Karpas-422 (cell line): Measurements from ENCODE around the gene LSM4. TPM values are rescaled to one million over a fixed set of nuclear protein-coding genes. Genes with fewer than 3 reads are reported as not detected.

Source experiments
- DNase-seq: peaks from one replicate; pipeline ENCODE4 v3.0.0-alpha.2; 2015
- H2AFZ ChIP-seq: fragments of 200-600 bp; sonication (generic); 2 replicates; pipeline ENCODE4 v1.6.1; 2014; ENCODE audit warnings: antibody characterized with exemption, low read length, mixed read lengths
- H3K27ac ChIP-seq: fragments of 200-600 bp; sonication (generic); 2 replicates; pipeline ENCODE4 v1.5.1; 2014; ENCODE audit warnings: mild to moderate bottlenecking, low read length, moderate library complexity
- H3K27me3 ChIP-seq: fragments of 200-600 bp; sonication (generic); 2 replicates; pipeline ENCODE4 v1.6.1; 2014; ENCODE audit warnings: low read length, mixed read lengths
- H3K36me3 ChIP-seq: fragments of 200-600 bp; sonication (generic); 2 replicates; pipeline ENCODE4 v1.6.1; 2014; ENCODE audit warnings: low read length, mixed read lengths; ENCODE audit not compliant: insufficient read depth
- H3K4me1 ChIP-seq: fragments of 200-600 bp; sonication (generic); 2 replicates; pipeline ENCODE4 v1.6.1; 2014; ENCODE audit warnings: mild to moderate bottlenecking, low read length, mixed read lengths
- H3K4me2 ChIP-seq: fragments of 200-600 bp; sonication (generic); 2 replicates; pipeline ENCODE4 v1.6.1; 2014; ENCODE audit warnings: low read length, low read depth, mild to moderate bottlenecking; ENCODE audit not compliant: poor library complexity, severe bottlenecking
- H3K4me3 ChIP-seq: fragments of 200-600 bp; sonication (generic); 2 replicates; pipeline ENCODE4 v1.5.1; 2014; ENCODE audit warnings: mild to moderate bottlenecking, antibody characterized with exemption, low read length, mixed read lengths
- H3K79me2 ChIP-seq: fragments of 200-600 bp; sonication (generic); 2 replicates; pipeline ENCODE4 v1.6.1; 2014; ENCODE audit warnings: mild to moderate bottlenecking, low read length, mixed read lengths
- H3K9ac ChIP-seq: fragments of 200-600 bp; sonication (generic); 2 replicates; pipeline ENCODE4 v1.6.0; 2014; ENCODE audit warnings: low read length
- H3K9me2 ChIP-seq: fragments of 200-600 bp; sonication (generic), shearing (Covaris generic); replicated peaks from 2 replicates; pipeline ENCODE4 v1.6.0; 2014; ENCODE audit warnings: mild to moderate bottlenecking, low read length, moderate library complexity; ENCODE audit not compliant: insufficient read depth
- H3K9me3 ChIP-seq: fragments of 300-700, 200-600 bp; sonication (generic); 2 replicates; pipeline ENCODE4 v1.6.1; 2014; ENCODE audit warnings: low read length, mixed read lengths
- H4K20me1 ChIP-seq: fragments of 200-600 bp; sonication (generic); 2 replicates; pipeline ENCODE4 v1.6.1; 2014; ENCODE audit warnings: mild to moderate bottlenecking, antibody characterized with exemption, low read length, low read depth; ENCODE audit not compliant: insufficient read depth
- total RNA-seq: library from RNA; depleted of rRNA; stranded (reverse); fragments of >200 nt; shearing (Covaris generic); gene quantifications from 2 replicates; pipeline ENCODE4 v1.2.3, GENCODE V29; 2014; ENCODE audit warnings: low replicate concordance

Gene LSM4
- total RNA-seq, 1 experiment from 2014 or later = 198 TPM

DNA sequence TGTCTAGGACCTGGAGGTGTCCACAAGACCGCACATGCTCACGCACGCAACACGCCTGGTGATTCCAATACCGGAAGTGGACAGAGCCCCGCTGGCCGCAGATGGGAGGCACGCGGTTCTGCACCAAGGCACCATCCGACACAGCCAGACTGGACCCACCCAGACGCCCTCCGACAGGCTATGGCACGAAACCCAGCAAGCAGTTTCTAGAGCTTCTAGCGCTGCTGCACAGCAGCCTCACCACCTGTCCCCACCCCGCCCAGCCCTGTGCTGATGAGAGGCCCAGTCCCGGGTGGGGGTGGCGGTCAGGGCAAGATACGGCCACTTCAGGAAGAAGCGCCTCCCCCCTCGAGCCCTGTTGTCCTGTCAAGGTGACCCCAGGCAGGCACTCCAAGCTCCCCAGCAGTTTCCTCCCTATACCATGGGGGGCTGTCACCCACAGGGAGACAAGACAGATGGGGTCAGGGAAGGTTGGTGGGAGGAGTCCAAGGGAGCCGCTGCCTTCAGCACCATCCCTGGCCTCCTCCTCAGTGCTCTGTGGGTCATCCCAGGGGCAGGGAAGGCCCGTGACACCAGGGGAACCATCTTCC is 11.3 kb downstream of the LSM4 start:
- no peak for DNase-seq
- no peak overlapping the region for H3K4me2 ChIP-seq
- no peaks in the 10 kb centered on the region for H4K20me1 ChIP-seq
- no peak overlapping the region for H3K4me3 ChIP-seq
- H3K9me2 ChIP-seq = no peaks in the 10 kb centered on the region
- H3K4me1 ChIP-seq = peaks cover 23% of the 10 kb centered on the region
- 0 out of 2 replicates have a peak, but pooled peaks cover 1% of the 10 kb centered on the region for H3K79me2 ChIP-seq
- no peaks in the 10 kb centered on the region for H3K27me3 ChIP-seq
- no peak overlapping the region for H3K9ac ChIP-seq
- no peaks in the 10 kb centered on the region for H3K36me3 ChIP-seq
- H3K9me3 ChIP-seq = no peaks in the 10 kb centered on the region
- no peak overlapping the region for H3K27ac ChIP-seq
- no peak overlapping the region for H2AFZ ChIP-seq

DNA sequence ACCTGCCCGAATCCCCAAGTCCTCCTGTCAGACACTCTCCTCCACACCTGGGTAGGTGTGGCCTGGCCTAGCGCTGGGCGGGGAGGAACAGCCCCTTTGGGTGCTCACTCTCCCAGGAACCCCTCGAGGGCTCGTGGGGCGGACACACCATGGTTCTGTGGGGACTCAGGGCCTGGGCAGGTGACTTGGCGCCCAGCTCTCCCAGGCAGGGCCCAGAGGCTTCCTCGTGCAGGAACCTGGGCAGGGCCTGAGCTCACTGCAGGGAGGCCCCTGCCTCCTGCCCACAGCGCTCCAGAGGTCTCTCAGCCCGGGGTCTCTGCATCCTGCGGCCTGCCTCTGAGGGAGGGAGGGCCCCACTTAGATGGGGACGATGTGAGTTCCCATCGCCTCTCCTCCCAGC is 11.9 kb downstream of the LSM4 start:
- H3K79me2 ChIP-seq = no peaks in the 10 kb centered on the region
- H4K20me1 ChIP-seq = no peaks in the 10 kb centered on the region
- no peak overlapping the region for H3K9ac ChIP-seq
- H2AFZ ChIP-seq = no peak overlapping the region
- peaks cover 23% of the 10 kb centered on the region for H3K4me1 ChIP-seq
- no peak for DNase-seq
- H3K36me3 ChIP-seq = no peaks in the 10 kb centered on the region
- H3K27ac ChIP-seq = no peak overlapping the region
- H3K9me2 ChIP-seq = no peaks in the 10 kb centered on the region
- H3K9me3 ChIP-seq = no peaks in the 10 kb centered on the region
- no peaks in the 10 kb centered on the region for H3K27me3 ChIP-seq
- H3K4me2 ChIP-seq = no peak overlapping the region
- H3K4me3 ChIP-seq = no peak overlapping the region

GRCh38 chr19:18310118-18310909 is 12.6 kb downstream of the LSM4 start:
- no peaks in the 10 kb centered on the region for H3K9me3 ChIP-seq
- H3K27ac ChIP-seq = no peak overlapping the region
- H3K4me2 ChIP-seq = no peak overlapping the region
- H2AFZ ChIP-seq = no peak overlapping the region
- peaks cover 29% of the 10 kb centered on the region for H3K4me1 ChIP-seq
- no peaks in the 10 kb centered on the region for H3K79me2 ChIP-seq
- H3K27me3 ChIP-seq = no peaks in the 10 kb centered on the region
- H4K20me1 ChIP-seq = no peaks in the 10 kb centered on the region
- no peak overlapping the region for H3K4me3 ChIP-seq
- DNase-seq = no peak
- no peak overlapping the region for H3K9ac ChIP-seq
- no peaks in the 10 kb centered on the region for H3K36me3 ChIP-seq
- no peaks in the 10 kb centered on the region for H3K9me2 ChIP-seq

DNA sequence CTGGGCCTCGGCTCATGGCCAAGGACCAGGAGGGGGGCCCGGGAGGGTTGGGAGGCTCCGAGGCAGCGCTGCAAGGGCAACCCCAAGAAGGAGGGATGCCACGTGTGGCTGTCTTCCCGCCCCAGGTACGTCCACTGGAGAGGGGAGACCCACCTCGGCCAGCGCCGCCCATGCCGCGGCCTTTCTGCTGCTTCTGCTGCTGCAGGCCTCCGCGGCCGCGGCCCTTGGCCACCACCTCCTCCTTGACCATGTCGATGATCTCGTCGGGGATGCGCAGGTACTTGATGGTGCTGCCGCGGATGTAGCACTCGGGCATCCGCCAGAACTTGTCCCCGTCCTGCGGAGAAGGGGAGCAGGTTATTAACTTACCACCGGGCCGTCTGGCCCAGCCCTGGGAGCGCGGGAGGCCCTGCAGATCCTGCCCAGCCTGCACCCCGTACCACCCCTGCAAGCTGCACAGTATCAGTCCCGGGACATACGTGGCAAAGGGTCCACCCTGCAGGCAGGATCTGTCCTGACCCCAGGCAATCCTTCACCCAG is 13.3 kb downstream of the LSM4 start:
- Histone ChIP-seq H4K20me1 (no peaks in the 10 kb centered on the region), H3K27me3 (no peaks in the 10 kb centered on the region), H3K4me1 (peaks cover 36% of the 10 kb centered on the region), H3K4me3 (no peak overlapping the region), H3K79me2 (no peaks in the 10 kb centered on the region), H3K9me3 (no peaks in the 10 kb centered on the region), H3K9ac (no peak overlapping the region), H3K36me3 (no peaks in the 10 kb centered on the region), H3K4me2 (no peak overlapping the region), H3K9me2 (no peaks in the 10 kb centered on the region), H2AFZ (no peak overlapping the region), H3K27ac (no peak overlapping the region)
- DNase-seq = no peak

DNA sequence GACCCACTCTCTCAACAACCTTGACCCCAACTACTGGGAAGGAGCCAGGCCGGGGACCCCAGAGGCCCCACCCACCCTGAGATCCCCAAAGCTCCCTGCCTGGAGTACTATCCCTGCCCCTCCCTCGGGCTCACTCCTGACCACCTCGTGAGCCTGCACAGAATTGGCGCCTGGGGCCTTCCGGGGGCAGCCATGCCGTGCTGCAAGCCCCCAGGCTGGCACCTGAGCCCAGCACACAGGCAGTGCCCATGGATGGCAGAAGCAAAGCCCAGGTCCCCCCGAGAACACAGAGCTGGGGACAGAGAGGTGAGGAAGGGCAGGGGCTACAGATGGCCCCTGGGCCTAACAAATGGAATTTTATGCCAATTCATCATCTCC is 13.9 kb downstream of the LSM4 start:
- Histone ChIP-seq H3K36me3 (no peaks in the 10 kb centered on the region), H3K4me3 (no peak overlapping the region), H3K4me1 (peaks cover 43% of the 10 kb centered on the region), H3K9ac (no peak overlapping the region), H3K9me3 (no peaks in the 10 kb centered on the region), H3K4me2 (no peak overlapping the region), H3K79me2 (no peaks in the 10 kb centered on the region), H3K27ac (no peak overlapping the region), H3K9me2 (no peaks in the 10 kb centered on the region), H2AFZ (no peak overlapping the region), H4K20me1 (no peaks in the 10 kb centered on the region), H3K27me3 (no peaks in the 10 kb centered on the region)
- no peak for DNase-seq

GRCh38 chr19:18308051-18308947 is 14.6 kb downstream of the LSM4 start:
- Histone ChIP-seq H3K9ac (no peak overlapping the region), H3K9me2 (no peaks in the 10 kb centered on the region), H4K20me1 (no peaks in the 10 kb centered on the region), H3K27ac (no peak overlapping the region), H3K4me2 (no peak overlapping the region), H3K4me1 (peaks cover 48% of the 10 kb centered on the region), H3K27me3 (no peaks in the 10 kb centered on the region), H3K79me2 (no peaks in the 10 kb centered on the region), H3K36me3 (no peaks in the 10 kb centered on the region), H2AFZ (no peak overlapping the region), H3K9me3 (no peaks in the 10 kb centered on the region), H3K4me3 (no peak overlapping the region)
- DNase-seq = no peak

- no peaks in the 10 kb centered on the region for H4K20me1 ChIP-seq
- no peak overlapping the region for H3K4me2 ChIP-seq
- H2AFZ ChIP-seq = no peak overlapping the region
- no peak for DNase-seq
- no peaks in the 10 kb centered on the region for H3K36me3 ChIP-seq
- no peaks in the 10 kb centered on the region for H3K9me3 ChIP-seq
- no peaks in the 10 kb centered on the region for H3K27me3 ChIP-seq
- H3K4me1 ChIP-seq = peaks cover 48% of the 10 kb centered on the region
- no peaks in the 10 kb centered on the region for H3K79me2 ChIP-seq
- no peak overlapping the region for H3K4me3 ChIP-seq
- no peak overlapping the region for H3K9ac ChIP-seq
- peak overlapping the region; percentile 94 for H3K27ac ChIP-seq
- no peaks in the 10 kb centered on the region for H3K9me2 ChIP-seq
Measured at GRCh38 chr19:18307271-18307681, 15.6 kb downstream of the LSM4 start.

DNA sequence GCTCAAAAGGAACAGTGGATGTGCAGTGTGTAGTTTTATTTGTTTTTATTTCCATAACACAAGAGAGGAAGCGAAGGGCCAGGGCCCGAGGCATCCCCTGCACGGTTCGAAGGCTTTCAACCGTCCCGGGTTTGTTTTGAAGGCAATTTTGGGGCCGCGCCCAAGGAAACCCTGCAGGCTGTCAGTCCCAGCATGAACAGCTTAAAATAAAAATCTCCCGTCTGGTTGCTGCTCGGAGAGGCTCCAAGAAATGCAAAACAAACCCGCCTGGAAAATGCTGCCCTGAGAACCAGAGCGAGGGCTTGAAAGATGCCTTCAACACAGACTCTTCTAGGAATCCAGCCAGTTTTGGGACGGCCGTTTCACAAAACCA is 16.0 kb downstream of the LSM4 start:
- Histone ChIP-seq H3K4me1 (peaks cover 48% of the 10 kb centered on the region), H3K4me2 (no peak overlapping the region), H3K27me3 (no peaks in the 10 kb centered on the region), H3K9me2 (no peaks in the 10 kb centered on the region), H3K9me3 (no peaks in the 10 kb centered on the region), H3K27ac (peak overlapping the region; percentile 94), H3K79me2 (no peaks in the 10 kb centered on the region), H3K4me3 (no peak overlapping the region), H2AFZ (no peak overlapping the region), H3K9ac (no peak overlapping the region), H4K20me1 (no peaks in the 10 kb centered on the region), H3K36me3 (no peaks in the 10 kb centered on the region)
- no peak for DNase-seq
